Hematopoietic multipotent progenitor cell (in vitro differentiated cells): ENCODE results near the gene PSMG1. TPM values are rescaled to one million over a fixed set of nuclear protein-coding genes. Genes with fewer than 3 reads are reported as not detected.

Source experiments
- DNase-seq, 3 donors: peaks; one replicate each; pipeline ENCODE4 v3.0.0-alpha.2; 2011 to 2015; ENCODE audit warnings: low read depth in 2 of 3, low spot score in 2 of 3
- total RNA-seq: library from RNA; depleted of rRNA; stranded (reverse); fragments of >200 nt; gene quantifications from one replicate; pipeline ENCODE4 v1.2.3, GENCODE V29; 2012

Gene PSMG1
- total RNA-seq, 1 donor: 21.3 TPM

DNA sequence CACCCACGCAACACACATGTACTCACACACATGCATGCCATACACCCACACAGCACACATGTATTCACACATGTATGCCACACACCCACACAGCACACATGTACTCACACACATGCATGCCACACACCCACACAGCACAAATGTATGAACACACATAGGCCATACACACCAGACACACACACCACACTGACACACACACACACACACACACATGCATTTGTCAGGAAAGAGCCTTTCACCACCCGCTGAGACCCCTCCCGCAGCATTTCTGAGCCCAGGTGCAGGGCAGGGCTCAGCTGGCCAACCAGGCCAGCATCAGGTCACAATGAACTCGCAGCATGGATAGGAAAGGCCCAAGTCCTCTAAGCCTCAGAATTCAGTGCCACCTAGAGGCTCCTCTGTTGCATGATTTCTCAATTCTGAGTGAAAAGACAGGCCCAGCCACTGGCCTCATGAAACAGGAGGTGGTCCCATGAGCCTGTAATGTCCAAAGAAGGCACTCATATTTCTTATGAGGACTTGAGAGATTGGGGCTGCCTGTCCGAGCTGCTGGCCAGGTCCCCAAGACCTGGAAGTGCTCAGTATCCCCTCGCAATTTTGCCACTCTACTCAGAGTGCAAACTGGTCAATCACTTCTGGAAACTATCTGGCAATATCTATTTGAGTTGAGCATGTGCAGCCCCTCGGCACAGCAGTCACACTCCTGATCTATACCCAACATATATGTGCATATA is 57.3 kb downstream of the PSMG1 start:
- DNase-seq: peak in 2 of 3 donors; percentile 74 to 81

Other genes with a start within 250 kb of the PSMG1 start
- gene BRWD1, start 130.2 kb upstream of the PSMG1 start, total RNA-seq: 46.6 TPM
- gene HMGN1, start 165.6 kb upstream of the PSMG1 start, total RNA-seq: 76.2 TPM